ENCODE results near the gene TCP11L2.

The TCP11L2 gene

DNA sequence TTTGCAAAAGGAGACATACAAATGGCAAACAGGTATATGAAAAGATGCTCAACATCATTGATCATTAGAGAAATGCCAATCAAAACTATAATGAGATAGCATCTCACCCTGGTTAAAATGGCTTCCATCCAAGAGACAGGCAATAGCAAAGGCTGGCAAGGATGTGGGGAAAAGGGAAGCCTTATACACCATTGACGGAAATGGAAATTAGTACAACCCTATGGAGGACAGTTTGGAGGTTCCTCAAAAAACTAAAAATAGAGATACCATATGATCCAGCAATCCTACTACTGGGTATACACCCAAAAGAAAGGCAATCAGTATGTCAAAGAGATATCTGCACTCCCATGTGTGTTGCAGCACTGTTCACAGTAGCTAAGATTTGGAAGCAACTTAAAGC lies 37.4 kb upstream of the TCP11L2 start:
- TF ChIP-seq, protein P1, sequence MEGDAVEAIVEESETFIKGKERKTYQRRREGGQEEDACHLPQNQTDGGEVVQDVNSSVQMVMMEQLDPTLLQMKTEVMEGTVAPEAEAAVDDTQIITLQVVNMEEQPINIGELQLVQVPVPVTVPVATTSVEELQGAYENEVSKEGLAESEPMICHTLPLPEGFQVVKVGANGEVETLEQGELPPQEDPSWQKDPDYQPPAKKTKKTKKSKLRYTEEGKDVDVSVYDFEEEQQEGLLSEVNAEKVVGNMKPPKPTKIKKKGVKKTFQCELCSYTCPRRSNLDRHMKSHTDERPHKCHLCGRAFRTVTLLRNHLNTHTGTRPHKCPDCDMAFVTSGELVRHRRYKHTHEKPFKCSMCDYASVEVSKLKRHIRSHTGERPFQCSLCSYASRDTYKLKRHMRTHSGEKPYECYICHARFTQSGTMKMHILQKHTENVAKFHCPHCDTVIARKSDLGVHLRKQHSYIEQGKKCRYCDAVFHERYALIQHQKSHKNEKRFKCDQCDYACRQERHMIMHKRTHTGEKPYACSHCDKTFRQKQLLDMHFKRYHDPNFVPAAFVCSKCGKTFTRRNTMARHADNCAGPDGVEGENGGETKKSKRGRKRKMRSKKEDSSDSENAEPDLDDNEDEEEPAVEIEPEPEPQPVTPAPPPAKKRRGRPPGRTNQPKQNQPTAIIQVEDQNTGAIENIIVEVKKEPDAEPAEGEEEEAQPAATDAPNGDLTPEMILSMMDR (IDR thresholded peaks at IDR 0.05) = no peak

DNA sequence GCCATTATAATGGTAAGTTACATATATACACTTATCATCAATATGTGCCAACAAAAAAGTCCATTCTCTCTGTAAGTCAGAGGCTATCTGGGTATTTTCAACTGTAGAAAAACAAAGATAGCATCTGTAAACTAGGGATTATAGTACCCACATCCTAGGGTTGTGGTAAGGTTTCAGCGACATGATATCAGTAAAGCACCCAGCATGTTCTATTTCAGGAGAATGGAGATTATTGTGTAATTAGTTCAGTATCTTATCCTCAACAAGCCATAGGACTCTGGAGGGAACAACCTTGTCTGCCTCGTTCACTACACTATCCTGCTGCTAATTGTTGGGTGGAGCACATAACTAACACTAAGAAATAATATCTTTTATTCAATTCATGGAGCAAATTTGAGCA lies 35.0 kb upstream of the TCP11L2 start:
- TF ChIP-seq, protein P1 (IDR thresholded peaks at IDR 0.05) = no peak

DNA sequence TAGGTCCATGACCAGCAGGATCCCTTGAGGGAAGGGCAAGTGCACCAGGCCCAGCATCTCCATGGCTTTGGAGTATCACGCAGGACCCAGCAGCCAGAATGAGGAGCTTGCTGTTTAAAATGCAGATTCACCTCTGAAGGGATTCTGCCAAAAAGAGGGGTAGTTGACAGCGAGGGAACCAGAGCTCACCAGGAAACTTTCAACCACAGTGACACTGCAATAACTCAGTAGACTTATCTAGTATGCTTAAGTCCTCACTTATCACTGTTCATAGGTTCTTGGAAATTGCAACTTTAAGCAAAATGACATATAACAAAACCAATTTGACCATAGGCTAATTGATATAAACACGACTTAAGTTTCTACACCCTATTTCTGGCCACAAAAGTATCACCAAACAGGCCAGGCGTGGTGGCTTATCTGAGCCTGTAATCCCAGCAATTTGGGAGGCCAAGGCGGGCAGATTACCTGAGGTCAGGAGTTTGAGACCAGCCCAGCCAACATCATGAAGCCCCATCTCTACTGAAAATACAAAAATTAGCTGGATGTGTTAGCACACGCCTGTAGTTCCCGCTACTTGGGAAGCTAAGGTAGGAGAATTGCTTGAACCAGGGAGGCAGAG lies 33.3 kb upstream of the TCP11L2 start:
- TF ChIP-seq, protein P1 (IDR thresholded peaks at IDR 0.05) = no peak

DNA sequence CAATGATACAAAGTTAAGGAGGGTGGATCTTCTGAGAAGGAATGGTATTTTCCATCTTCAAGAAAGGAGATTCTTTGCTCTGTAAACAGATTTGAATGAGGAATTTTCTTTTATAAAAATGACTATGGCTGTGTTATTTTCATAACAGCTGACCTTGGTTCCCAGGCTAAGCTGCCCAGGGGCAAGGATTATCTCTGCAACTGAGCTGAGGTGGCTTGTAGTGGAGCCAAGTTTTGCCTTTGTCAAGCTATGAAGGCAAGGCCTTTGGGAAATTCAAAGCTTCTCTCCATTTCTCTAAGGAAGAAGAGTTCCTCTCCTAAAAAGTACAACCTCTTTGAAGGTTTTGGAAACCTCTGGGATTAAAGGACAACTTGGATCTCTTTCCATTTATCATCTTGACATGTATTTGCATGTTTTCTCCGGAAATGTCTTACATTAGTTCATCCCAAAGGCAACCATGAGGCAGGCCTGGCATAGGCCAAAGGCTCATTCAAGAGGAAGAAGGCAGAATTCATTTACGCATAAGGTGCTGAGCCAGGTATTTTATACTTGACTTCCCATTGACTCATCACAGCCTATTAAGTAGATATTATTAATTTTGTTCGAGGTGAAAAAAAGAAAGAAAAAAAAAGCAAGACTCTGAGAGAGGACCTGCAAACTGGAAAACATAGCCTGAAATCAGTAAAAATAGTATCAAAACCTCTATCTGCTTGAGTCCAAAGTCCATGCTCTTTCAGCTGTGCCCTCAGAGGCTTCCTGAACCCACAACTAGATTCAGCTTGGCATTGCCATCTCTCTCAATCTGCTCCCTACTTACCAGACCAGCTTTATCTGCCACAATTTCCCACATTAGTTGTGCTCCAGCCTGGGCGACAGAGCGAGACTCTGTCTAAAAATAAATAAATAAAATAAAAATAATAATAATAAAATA lies 30.7 kb upstream of the TCP11L2 start:
- TF ChIP-seq, protein P1 (IDR thresholded peaks at IDR 0.05) = no peak

DNA sequence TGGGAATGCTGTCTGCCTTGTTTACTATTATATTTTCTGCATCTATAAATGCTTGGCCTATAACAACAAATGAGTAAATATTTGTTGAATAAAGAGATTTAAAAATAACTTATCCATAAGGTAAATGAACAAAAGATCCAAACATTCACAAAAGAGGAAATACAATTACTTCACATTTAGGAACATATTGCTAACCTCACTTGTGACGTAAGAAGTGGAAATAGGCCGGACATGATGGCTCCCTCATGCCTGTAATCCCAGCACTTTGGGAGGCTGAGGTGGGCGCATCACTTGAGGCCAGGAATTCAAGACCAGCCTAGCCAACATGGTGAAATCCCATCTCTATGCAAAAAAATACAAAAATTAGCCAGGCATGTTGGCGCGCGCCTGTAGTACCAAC lies 29.0 kb upstream of the TCP11L2 start:
- TF ChIP-seq, protein P1 (IDR thresholded peaks at IDR 0.05) = no peak

DNA sequence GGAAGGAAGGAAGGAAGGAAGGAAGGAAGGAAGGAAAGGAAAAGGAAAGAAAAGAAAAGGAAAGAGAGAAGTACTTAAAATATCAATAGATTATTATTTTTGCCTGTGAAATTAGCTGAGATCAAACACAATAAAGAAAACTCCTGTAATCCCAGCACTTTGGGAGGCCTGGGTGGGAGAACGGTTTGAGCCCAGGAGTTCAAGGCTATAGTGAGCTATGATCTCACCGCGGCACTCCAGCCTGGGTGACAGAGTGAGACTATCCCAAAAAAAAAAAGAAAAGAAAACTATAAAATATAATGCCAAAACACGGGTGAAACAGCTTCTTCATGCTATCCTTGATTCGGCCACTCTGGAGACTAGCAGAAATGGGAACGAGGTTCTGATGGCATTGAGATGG lies 28.5 kb upstream of the TCP11L2 start:
- TF ChIP-seq, protein P1 (IDR thresholded peaks at IDR 0.05) = no peak

DNA sequence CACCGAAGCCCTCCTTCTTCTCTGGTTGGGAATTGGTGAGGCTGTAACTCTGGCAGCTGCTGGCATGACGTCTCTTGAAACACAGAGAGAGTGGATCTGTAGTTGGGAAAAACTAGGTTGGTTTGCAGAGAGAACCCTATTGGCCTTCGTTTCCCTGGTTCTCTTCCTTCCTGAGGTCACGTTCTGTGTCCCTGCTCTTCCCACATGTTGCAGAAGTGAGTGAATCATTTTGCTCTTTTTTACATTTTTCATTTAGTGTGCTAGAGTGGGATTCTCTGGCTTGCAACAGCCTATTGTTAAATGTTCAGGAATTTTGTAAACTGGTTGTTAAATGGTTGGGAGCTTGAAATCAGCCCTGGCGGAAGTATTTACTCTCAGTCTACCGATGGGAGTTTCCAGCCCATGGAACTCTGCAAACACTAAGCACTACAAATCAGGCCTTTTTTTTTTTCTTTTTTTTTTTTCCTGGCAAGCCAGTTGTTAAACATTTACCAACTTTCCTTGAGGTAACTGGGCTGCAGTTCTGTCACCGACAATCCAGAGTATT lies 27.9 kb upstream of the TCP11L2 start:
- TF ChIP-seq, protein P1 (IDR thresholded peaks at IDR 0.05) = no peak
